Measurements from ENCODE around the gene ERBB4.

The ERBB4 gene

DNA sequence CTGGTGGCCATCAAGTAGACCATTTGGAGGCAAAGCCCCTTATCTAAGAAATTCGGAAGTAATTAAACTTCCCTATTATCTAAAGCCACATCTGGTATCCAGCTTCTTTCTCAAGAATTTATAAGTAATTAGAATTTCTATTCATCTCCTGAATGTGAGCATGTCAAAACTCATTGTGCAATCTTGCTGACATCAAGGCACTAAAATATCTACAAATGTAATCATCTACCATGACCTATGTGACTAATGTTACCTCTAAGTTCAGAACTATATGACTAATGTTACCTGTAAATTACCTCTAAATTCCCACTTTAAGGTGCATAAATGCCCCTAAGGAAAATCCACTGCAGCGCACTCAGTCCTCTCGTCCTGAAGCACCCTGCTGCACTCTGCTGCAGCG lies 1209.2 kb downstream of the ERBB4 start:
- DNase-seq (ENCODE audit: low spot score): no peak

DNA sequence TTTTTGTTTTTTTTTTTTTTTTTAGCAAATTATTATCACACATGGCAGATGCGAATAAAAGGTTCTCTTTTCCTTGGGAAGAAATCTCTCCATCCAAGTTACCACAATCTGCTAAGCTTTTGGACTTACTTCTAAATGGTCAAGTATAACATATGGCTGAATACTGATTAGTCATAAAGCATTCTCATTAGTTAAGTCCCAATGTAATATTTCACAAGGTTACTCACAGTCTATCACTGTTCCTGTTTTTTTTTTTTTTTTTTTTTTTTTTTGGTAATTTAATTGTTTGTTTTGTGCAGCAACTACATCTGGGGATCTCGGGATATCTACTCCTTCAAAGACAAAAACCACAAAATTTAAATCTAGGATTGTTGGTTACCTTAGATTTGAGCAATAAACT lies 1210.5 kb downstream of the ERBB4 start:
- DNase-seq (ENCODE audit: low spot score): no peak

Measured in hematopoietic multipotent progenitor cell treated with erythropoietin and hydrocortisone succinate and interleukin-3 and kit ligand, for 17 days (in vitro differentiated cells).